Activated CD4-positive, alpha-beta T cell treated with anti-CD3 and anti-CD28 coated beads, Interleukin-2, amount 10 ng/mL, durations not matched to agents 24 days and 14 days (primary cell): ENCODE results near the gene C11orf86. TPM values are rescaled to one million over a fixed set of nuclear protein-coding genes. Genes with fewer than 3 reads are reported as not detected.
"Not testable (repeated sequence)": the region's sequence is repeated elsewhere in the genome, so short reads cannot be mapped to it uniquely, and the experiment has no call there.

ENCODE experiments used
- DNase-seq: peaks from one replicate; pipeline ENCODE4 v3.0.0; 2022
- H3K27ac Mint-ChIP-seq: one replicate; pipeline ENCODE4 v1.8.0; 2022; ENCODE audit warnings: mild to moderate bottlenecking, mixed read lengths
- H3K27me3 Mint-ChIP-seq: one replicate; pipeline ENCODE4 v1.8.0; 2022; ENCODE audit warnings: mixed read lengths
- H3K36me3 Mint-ChIP-seq: one replicate; pipeline ENCODE4 v1.8.0; 2022; ENCODE audit warnings: low read depth, mild to moderate bottlenecking, mixed read lengths
- H3K4me1 Mint-ChIP-seq: one replicate; pipeline ENCODE4 v1.8.0; 2021; ENCODE audit warnings: mixed read lengths
- H3K4me3 Mint-ChIP-seq: one replicate; pipeline ENCODE4 v1.8.0; 2022; ENCODE audit warnings: mild to moderate bottlenecking, moderate library complexity, mixed read lengths
- H3K9me3 Mint-ChIP-seq: one replicate; pipeline ENCODE4 v1.8.0; 2021; ENCODE audit warnings: mixed read lengths
- intact Hi-C: fragments of 100-400 bp; cut with micrococcal nuclease; formaldehyde crosslinking; loops from one replicate; pipeline ENCODE4 v1.15.1; 2023
- total RNA-seq: library from RNA; stranded (reverse); gene quantifications from 2 replicates; pipeline ENCODE4 v1.2.3, GENCODE V29; 2022

C11orf86 gene
- total RNA-seq, 1 donor from 2014 or later: not detected

DNA sequence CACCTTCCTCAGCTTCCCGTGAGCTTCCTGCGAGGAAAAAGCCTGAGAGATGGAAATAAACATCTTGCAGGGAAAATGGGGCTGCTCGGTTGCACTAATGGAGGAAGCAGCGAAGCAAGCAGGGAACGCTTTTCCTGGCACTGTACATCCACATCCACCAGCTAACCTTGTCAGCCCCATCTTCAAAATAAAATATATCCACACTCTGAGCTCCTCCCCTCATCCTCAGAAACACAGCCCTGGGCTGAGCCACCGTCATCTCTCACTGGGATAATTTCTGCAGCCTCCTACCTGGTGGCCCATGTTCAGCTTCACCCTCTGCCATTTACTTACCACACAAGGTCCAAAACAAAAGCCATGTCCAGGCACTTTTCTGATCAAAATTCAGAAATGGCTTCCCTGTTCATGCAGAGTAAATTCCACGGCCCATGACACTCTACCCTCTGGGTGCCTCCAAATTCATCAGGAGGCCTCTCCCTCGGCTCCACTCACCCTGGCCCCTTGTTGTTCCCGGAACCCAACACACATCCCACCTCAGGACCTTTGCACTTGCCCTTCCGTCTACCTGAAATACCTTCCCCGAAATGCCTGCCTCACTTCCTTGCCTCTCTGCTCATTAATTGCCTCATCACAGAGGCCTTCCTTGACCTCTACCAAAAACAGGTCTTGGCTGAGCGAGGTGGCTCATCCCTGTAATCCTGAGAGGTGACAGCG is 13.0 kb downstream of the C11orf86 start:
- Mint-ChIP-seq H3K36me3 (no peaks in the 10 kb centered on the region), H3K4me3 (no peak overlapping the region), H3K4me1 (no peaks in the 10 kb centered on the region), H3K27ac (no peak overlapping the region), H3K27me3 (peaks cover 1% of the 10 kb centered on the region), H3K9me3 (no peaks in the 10 kb centered on the region)
- no peak for DNase-seq
- intact Hi-C loops: no loop called here

GRCh38 chr11:66988741-66989140 is 13.6 kb downstream of the C11orf86 start:
- H3K27me3 Mint-ChIP-seq, H3K4me3 Mint-ChIP-seq, H3K4me1 Mint-ChIP-seq, intact Hi-C loops, H3K27ac Mint-ChIP-seq, H3K36me3 Mint-ChIP-seq, DNase-seq, H3K9me3 Mint-ChIP-seq: not testable (repeated sequence)

- H3K27ac Mint-ChIP-seq, intact Hi-C loops, H3K27me3 Mint-ChIP-seq, H3K4me1 Mint-ChIP-seq, H3K4me3 Mint-ChIP-seq, DNase-seq, H3K9me3 Mint-ChIP-seq, H3K36me3 Mint-ChIP-seq: not testable (repeated sequence)
These were observed 14.3 kb downstream of the C11orf86 start for GRCh38 chr11:66989360-66989759.

GRCh38 chr11:66992041-66992440 is 16.9 kb downstream of the C11orf86 start:
- no peaks in the 10 kb centered on the region for H3K36me3 Mint-ChIP-seq

DNA sequence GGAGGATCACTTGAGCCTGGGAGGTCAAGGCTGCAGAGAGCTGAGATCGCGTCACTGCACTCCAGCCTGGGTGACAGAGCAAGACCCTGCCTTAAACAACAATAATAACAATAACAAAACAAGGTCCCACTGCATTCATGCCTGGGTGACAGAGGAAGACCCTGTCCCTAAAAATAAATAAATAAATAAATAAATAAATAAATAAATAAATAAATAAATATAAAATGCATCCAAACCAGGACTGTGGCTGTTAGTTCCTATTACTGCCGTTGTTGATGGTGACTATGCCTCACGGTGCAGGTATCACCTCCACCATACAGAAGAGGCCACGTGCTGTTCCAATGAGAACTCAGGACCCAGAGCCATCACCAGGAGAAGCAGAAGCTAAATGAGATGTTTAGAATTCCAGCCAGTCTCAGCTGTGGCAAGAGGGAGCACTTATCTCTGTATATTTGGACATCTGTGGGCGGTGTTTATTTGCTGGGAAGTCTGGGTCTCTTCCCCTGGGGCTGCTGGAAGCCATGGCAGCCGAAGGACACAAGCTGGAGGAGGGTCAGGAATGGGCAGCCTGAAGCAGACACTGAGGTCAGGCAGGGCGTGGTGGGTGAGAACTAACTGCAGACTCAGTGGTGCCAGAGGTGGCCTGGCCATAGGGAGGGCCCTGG is 21.6 kb downstream of the C11orf86 start:
- Mint-ChIP-seq H3K4me3 (no peak overlapping the region), H3K27ac (no peak overlapping the region), H3K4me1 (no peaks in the 10 kb centered on the region), H3K9me3 (no peaks in the 10 kb centered on the region), H3K36me3 (no peaks in the 10 kb centered on the region), H3K27me3 (peaks cover 11% of the 10 kb centered on the region)
- intact Hi-C loops: no loop called here
- no peak for DNase-seq

More at GRCh38 chr11:66992041-66992440, 16.9 kb downstream of the C11orf86 start:
- Mint-ChIP-seq H3K27ac (no peak overlapping the region), H3K27me3 (peaks cover 6% of the 10 kb centered on the region), H3K9me3 (no peaks in the 10 kb centered on the region), H3K4me3 (no peak overlapping the region), H3K4me1 (no peaks in the 10 kb centered on the region)
- intact Hi-C loops: no loop called here
- DNase-seq: no peak

DNA sequence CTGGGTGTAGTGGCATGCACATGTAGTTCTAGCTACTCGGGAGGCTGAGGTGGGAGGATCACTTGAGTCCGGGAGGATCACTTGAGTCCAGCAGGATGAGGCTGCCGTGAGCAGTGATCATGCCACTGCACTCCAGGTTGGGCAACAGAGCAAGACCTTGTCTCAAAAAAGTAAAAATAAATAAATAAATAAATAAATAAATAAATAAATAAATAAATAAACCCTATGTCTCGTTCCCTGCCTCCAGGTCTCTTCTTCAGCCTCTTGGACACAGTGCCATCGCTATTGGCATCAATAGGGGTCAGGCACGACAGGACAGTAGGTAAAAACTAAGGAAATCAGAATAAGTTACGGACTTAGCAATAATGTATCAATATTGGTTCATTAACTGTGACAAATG is 24.5 kb downstream of the C11orf86 start:
- peaks cover 8% of the 10 kb centered on the region for H3K27me3 Mint-ChIP-seq
- no peak for DNase-seq
- H3K36me3 Mint-ChIP-seq: no peaks in the 10 kb centered on the region
- no peaks in the 10 kb centered on the region for H3K4me1 Mint-ChIP-seq
- no peaks in the 10 kb centered on the region for H3K9me3 Mint-ChIP-seq
- H3K27ac Mint-ChIP-seq: no peak overlapping the region
- intact Hi-C loops: no loop called here
- no peak overlapping the region for H3K4me3 Mint-ChIP-seq

DNA sequence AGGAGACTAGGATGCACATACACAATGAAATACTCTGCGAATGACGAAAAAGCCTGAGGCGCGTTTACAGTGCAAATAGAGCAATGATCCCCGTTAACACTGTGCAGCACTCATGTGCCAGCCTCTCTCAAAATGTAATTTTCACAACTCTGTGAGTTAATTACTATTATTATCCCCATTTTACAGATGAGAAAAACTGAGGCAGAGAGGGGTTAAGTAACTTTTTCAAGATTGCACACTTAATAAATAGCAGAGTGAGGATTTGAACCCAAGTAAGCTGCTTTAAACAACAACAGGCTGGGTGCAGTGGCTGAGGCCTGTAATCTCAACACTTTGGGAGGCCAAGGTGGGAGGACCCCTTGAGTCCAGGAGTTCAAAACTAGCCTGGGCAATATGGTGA is 26.2 kb downstream of the C11orf86 start:
- peaks cover 8% of the 10 kb centered on the region for H3K27me3 Mint-ChIP-seq
- H3K4me3 Mint-ChIP-seq: no peak overlapping the region
- intact Hi-C loops: no loop called here
- DNase-seq: no peak
- H3K36me3 Mint-ChIP-seq: no peaks in the 10 kb centered on the region
- H3K9me3 Mint-ChIP-seq: no peaks in the 10 kb centered on the region
- H3K4me1 Mint-ChIP-seq: no peaks in the 10 kb centered on the region
- no peak overlapping the region for H3K27ac Mint-ChIP-seq

DNA sequence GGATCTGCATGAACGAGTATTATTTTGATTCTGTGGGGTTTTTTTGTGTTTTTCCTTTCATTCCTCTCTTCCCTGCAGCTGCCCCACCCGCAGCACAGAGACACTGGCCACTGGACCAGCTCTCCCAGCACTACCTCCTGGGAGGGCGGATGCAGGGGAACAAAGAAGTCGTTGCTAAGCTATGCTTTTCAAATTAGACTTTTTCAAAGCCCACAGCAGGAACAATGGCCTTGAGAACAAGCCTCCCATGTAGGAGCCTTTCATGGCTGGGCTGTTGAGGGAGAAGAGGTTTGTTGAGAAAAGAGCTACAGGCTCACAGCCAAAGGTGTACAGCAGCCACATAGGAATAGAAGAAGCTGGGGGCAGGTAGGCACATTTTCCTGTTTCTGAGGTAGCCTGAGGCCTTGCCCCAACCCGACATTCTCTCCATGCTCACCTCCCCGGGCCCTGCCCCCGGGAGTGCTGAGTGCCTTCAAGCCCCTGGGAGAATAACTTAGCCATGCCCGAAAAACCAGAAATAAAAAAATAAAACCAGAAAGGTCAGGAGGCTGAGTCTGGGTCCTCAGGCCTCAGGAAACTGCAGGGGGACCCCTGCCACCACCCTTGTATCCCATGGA is 27.3 kb downstream of the C11orf86 start:
- peaks cover 2% of the 10 kb centered on the region for H3K27me3 Mint-ChIP-seq
- H3K9me3 Mint-ChIP-seq: no peaks in the 10 kb centered on the region
- no peak for DNase-seq
- no peak overlapping the region for H3K4me3 Mint-ChIP-seq
- intact Hi-C loops: no loop called here
- no peaks in the 10 kb centered on the region for H3K4me1 Mint-ChIP-seq
- H3K27ac Mint-ChIP-seq: no peak overlapping the region
- no peaks in the 10 kb centered on the region for H3K36me3 Mint-ChIP-seq

GRCh38 chr11:67002921-67003411 is 27.9 kb downstream of the C11orf86 start:
- no peak for DNase-seq
- H3K9me3 Mint-ChIP-seq: no peaks in the 10 kb centered on the region
- no peaks in the 10 kb centered on the region for H3K4me1 Mint-ChIP-seq
- H3K27me3 Mint-ChIP-seq: no peaks in the 10 kb centered on the region
- intact Hi-C loops: no loop called here
- H3K27ac Mint-ChIP-seq: no peak overlapping the region
- no peaks in the 10 kb centered on the region for H3K36me3 Mint-ChIP-seq
- H3K4me3 Mint-ChIP-seq: no peak overlapping the region

DNA sequence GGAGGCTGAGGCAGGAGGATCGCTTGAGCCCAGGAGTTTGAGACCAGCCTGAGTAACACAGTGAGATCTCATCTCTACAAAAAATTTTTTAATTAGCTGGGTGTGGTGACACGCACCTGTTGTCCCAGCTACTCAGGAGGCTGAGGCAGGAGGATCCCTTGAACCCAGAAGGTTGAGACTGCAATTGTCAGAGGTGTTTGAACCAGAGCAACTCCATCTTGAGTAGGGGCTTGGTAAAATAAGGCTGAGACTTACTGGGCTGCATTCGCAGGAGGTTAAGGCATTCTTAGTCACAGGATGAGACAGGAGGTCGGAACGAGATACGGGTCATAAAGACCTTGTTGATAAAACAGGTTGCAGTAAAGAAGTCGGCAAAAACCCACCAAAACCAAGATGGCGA is 30.1 kb downstream of the C11orf86 start:
- H3K36me3 Mint-ChIP-seq, H3K4me1 Mint-ChIP-seq, intact Hi-C loops, H3K27ac Mint-ChIP-seq, DNase-seq, H3K27me3 Mint-ChIP-seq, H3K9me3 Mint-ChIP-seq, H3K4me3 Mint-ChIP-seq: not testable (repeated sequence)

DNA sequence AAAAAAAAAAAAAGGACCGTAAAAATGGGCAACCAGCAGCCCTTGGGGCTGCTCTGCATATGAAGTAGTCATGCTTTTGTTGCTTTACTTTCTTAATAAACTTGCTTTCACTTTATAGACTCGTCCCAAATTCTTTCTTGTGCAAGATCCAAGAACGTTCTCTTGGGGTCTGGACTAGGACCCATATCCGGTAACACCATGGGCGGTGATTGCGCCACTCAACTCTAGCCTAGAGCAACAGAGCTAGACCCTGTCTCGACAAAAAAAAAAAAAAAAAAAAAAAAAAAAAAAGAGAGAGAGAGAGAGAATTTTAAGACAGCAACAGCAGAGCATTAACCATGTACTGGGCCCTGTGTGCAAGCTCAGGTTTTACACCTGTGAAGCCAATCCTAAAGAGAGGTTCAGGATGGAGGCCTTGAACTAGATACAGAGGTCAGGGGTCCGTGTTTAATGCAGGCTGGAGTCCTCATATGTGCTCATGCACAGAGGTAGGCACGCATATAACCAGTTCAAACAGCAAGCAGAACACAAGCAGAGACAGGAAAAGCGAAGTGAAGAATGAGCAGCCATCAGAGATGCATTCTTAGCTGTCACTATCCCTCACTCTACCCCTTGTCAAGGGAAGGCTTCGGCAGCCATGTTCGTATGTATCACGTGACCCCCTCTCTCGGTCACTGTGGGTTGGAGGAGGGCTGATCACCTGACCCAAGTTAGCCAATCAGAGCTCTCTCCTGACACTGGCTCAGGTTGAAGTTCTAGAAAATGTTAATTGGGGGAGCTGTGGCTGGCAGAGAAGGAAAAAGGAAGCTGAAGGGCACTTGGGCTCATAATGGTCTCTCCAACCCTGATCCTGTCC is 31.2 kb downstream of the C11orf86 start:
- H3K27me3 Mint-ChIP-seq: no peaks in the 10 kb centered on the region
- no peaks in the 10 kb centered on the region for H3K9me3 Mint-ChIP-seq
- no peak for DNase-seq
- H3K4me1 Mint-ChIP-seq: no peaks in the 10 kb centered on the region
- H3K36me3 Mint-ChIP-seq: no peaks in the 10 kb centered on the region
- H3K4me3 Mint-ChIP-seq: no peak overlapping the region
- intact Hi-C loops: no loop called here
- no peak overlapping the region for H3K27ac Mint-ChIP-seq

- H3K36me3 Mint-ChIP-seq: no peaks in the 10 kb centered on the region
- no peak for DNase-seq
- H3K4me3 Mint-ChIP-seq: no peak overlapping the region
- no peaks in the 10 kb centered on the region for H3K27me3 Mint-ChIP-seq
- intact Hi-C loops: no loop called here
- H3K27ac Mint-ChIP-seq: no peak overlapping the region
- no peaks in the 10 kb centered on the region for H3K4me1 Mint-ChIP-seq
- no peaks in the 10 kb centered on the region for H3K9me3 Mint-ChIP-seq
These were observed 32.0 kb downstream of the C11orf86 start for GRCh38 chr11:67007126-67007525.

DNA sequence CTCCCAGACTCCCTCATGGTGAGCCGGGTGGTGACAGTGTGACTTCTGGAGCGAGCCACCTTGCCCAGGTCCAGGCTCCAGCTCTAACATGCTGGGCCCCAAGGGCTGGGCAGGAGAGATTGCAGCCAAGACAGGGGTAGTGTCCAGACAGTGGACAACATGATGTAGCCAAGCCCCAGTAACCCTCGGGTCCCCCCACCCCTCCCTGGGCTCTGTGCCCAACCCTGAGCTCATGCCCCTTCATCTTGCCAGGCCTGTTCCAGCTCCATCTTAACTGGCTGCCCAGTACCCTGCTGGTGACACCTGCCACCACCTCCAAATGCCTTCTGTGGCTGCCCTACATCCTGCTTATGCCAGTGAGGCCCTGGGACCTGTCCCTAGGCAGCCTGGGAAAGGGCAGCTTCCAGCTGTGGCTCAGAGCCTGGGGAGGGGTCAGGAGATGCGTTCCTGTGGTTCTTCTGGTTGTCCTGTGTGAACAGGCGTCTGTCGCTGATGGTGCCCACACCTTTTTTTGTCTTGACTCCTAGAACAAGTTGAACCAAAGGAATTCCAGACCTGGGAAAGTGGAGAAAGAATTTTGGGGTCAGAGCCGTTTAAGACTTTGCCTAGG is 35.3 kb downstream of the C11orf86 start:
- Mint-ChIP-seq H3K27me3 (peaks cover 7% of the 10 kb centered on the region), H3K4me3 (no peak overlapping the region), H3K4me1 (no peaks in the 10 kb centered on the region), H3K9me3 (no peaks in the 10 kb centered on the region), H3K27ac (no peak overlapping the region), H3K36me3 (no peaks in the 10 kb centered on the region)
- intact Hi-C loops: no loop called here
- no peak for DNase-seq
